ENCODE data around the gene DDAH2. TPM values are rescaled to one million over a fixed set of nuclear protein-coding genes. Genes with fewer than 3 reads are reported as not detected.
A peak's percentile ranks its signal among the peaks of the same experiment; 100 is the strongest.

DDAH2 gene
- total RNA-seq, 1 donor from 2014 or later, result 72.4 TPM

DNA sequence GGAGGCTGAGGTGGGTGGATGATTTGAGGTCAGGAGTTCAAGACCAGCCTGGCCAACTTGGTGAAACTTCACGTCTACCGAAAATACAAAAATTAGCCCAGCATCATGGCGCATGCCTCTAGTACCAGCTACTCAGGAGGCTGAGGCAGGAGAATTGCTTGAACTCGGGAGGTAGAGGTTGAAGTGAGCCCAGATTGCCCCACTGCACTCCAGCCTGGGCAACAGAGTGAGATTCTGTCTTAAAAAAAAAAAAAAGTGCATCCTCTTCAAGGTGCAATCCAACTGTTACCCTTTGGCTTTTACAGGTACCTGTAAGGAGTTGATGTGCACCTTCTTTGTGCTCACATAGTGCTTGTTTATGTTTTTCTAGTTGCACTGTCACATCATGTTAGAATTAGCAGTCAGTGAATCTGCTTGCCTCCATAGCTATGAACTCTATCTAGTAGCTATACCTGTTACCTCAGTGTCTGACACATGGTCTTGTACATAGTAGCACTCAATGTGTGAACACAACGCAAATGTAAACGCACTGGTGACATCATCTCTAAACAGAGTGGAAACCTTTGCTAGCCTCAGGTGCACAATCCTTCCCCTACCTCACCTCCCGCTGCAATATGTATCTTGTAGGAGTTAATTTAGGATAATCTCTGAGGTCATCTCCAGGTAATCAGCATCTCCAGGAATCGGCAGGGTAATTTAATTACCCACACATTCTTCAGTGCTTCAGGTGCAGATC lies 20.4 kb upstream of the DDAH2 start:
- Mint-ChIP-seq H3K9me3 (ENCODE audit: unreplicated experiment) (no peaks in the 10 kb centered on the region), H3K36me3 (ENCODE audit: low read depth, unreplicated experiment) (no peaks in the 10 kb centered on the region), H3K4me1 (ENCODE audit: low read depth, unreplicated experiment) (peaks cover 24% of the 10 kb centered on the region), H3K4me3 (ENCODE audit: unreplicated experiment) (peak overlapping the region; percentile 3), H3K27ac (ENCODE audit: unreplicated experiment) (no peak overlapping the region), H3K27me3 (ENCODE audit: low read depth, unreplicated experiment) (no peaks in the 10 kb centered on the region)
- no peaks in the 10 kb centered on the region for H3K9me3 ChIP-seq (ENCODE audit: insufficient read depth, low read depth, low read length)
- no peak overlapping the region for H3K27ac ChIP-seq (ENCODE audit: low read depth, low read length)
- H3K27me3 ChIP-seq (ENCODE audit: insufficient read depth, low read length), result no peaks in the 10 kb centered on the region
- FAIRE-seq (no peak), DNase-seq (ENCODE audit: low read depth) (no peak)
- no peaks in the 10 kb centered on the region for H4K20me1 ChIP-seq (ENCODE audit: insufficient read depth, low read length)
- no peak overlapping the region for H2AFZ ChIP-seq (ENCODE audit: low read depth, low read length)
- TF ChIP-seq, protein P1, sequence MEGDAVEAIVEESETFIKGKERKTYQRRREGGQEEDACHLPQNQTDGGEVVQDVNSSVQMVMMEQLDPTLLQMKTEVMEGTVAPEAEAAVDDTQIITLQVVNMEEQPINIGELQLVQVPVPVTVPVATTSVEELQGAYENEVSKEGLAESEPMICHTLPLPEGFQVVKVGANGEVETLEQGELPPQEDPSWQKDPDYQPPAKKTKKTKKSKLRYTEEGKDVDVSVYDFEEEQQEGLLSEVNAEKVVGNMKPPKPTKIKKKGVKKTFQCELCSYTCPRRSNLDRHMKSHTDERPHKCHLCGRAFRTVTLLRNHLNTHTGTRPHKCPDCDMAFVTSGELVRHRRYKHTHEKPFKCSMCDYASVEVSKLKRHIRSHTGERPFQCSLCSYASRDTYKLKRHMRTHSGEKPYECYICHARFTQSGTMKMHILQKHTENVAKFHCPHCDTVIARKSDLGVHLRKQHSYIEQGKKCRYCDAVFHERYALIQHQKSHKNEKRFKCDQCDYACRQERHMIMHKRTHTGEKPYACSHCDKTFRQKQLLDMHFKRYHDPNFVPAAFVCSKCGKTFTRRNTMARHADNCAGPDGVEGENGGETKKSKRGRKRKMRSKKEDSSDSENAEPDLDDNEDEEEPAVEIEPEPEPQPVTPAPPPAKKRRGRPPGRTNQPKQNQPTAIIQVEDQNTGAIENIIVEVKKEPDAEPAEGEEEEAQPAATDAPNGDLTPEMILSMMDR (IDR thresholded peaks at IDR 0.05; ENCODE audit: insufficient read depth, low read depth, low read length), result no peak
- TF ChIP-seq EZH2 (IDR thresholded peaks at IDR 0.05; ENCODE audit: insufficient read depth, low read length), result no peak
- peaks cover 11% of the 10 kb centered on the region for H3K4me1 ChIP-seq (ENCODE audit: insufficient read depth, low read length)
- H3K36me3 ChIP-seq (ENCODE audit: insufficient read depth, low read length), result peaks cover 4% of the 10 kb centered on the region
- no peaks in the 10 kb centered on the region for H3K79me2 ChIP-seq (ENCODE audit: insufficient read depth, low read length)
- no peak overlapping the region for H3K4me3 ChIP-seq (ENCODE audit: insufficient read depth, low read depth, low read length)
- no peak overlapping the region for H3K4me2 ChIP-seq (ENCODE audit: low read length)
- no peak overlapping the region for H3K9ac ChIP-seq (ENCODE audit: low read length)

DNA sequence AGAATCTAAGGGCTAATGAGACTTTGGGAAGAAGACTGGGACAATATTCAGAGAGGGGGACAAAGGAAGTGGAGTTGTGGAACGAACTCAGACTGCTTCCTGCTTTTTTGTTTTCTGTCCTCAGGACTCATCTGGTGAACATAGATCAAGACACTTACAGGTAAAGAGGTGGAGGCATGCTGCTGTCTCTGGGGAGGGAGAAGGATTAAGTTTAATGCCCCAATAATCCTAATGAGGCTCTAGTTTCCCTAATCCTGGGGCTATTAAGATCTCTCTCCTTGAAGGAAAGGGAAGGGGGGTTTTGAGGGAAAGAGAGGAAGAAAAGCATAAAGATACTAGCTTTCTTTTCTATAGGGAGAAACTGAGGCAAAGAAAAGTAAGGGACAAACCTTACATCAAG lies 15.3 kb upstream of the DDAH2 start:
- H3K4me2 ChIP-seq (ENCODE audit: low read length), result no peak overlapping the region
- Mint-ChIP-seq H3K27ac (ENCODE audit: unreplicated experiment) (peak overlapping the region; percentile 84), H3K36me3 (ENCODE audit: low read depth, unreplicated experiment) (peaks cover 10% of the 10 kb centered on the region), H3K27me3 (ENCODE audit: low read depth, unreplicated experiment) (no peaks in the 10 kb centered on the region), H3K4me1 (ENCODE audit: low read depth, unreplicated experiment) (peaks cover 13% of the 10 kb centered on the region), H3K9me3 (ENCODE audit: unreplicated experiment) (no peaks in the 10 kb centered on the region), H3K4me3 (ENCODE audit: unreplicated experiment) (no peak overlapping the region)
- peaks cover 6% of the 10 kb centered on the region for H3K79me2 ChIP-seq (ENCODE audit: insufficient read depth, low read length)
- no peak overlapping the region for H2AFZ ChIP-seq (ENCODE audit: low read depth, low read length)
- H3K27ac ChIP-seq (ENCODE audit: low read depth, low read length), result no peak overlapping the region
- TF ChIP-seq EZH2 (IDR thresholded peaks at IDR 0.05; ENCODE audit: insufficient read depth, low read length), result no peak
- TF ChIP-seq, protein P1 (IDR thresholded peaks at IDR 0.05; ENCODE audit: insufficient read depth, low read depth, low read length), result no peak
- no peaks in the 10 kb centered on the region for H3K9me3 ChIP-seq (ENCODE audit: insufficient read depth, low read depth, low read length)
- DNase-seq (ENCODE audit: low read depth), result no peak
- no peak overlapping the region for H3K9ac ChIP-seq (ENCODE audit: low read length)
- H3K36me3 ChIP-seq (ENCODE audit: insufficient read depth, low read length), result peaks cover 4% of the 10 kb centered on the region
- H4K20me1 ChIP-seq (ENCODE audit: insufficient read depth, low read length), result no peaks in the 10 kb centered on the region
- no peaks in the 10 kb centered on the region for H3K27me3 ChIP-seq (ENCODE audit: insufficient read depth, low read length)
- FAIRE-seq, result no peak
- no peak overlapping the region for H3K4me3 ChIP-seq (ENCODE audit: insufficient read depth, low read depth, low read length)
- no peaks in the 10 kb centered on the region for H3K4me1 ChIP-seq (ENCODE audit: insufficient read depth, low read length)

DNA sequence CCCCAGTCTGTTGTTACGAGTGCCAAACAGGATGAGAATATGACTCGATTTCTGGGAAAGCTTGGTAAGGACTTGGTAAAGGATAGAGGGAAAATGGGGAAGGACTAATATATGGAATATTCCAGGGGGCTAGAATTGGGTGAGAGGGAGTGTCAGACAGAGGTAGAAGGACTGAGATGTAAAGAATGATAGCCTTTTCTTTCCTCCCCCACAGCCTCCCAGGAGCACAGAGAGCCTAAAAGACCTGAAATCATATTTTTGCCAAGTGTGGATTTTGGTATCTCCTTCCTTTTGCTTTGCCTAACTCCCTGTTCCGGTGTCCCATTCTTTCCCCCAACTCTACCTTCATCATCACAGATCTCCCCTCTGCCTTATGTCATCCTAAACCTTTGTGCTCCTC lies 13.8 kb upstream of the DDAH2 start:
- Histone ChIP-seq H2AFZ (ENCODE audit: low read depth, low read length) (no peak overlapping the region), H3K36me3 (ENCODE audit: insufficient read depth, low read length) (peaks cover 4% of the 10 kb centered on the region), H3K9ac (ENCODE audit: low read length) (no peak overlapping the region), H3K9me3 (ENCODE audit: insufficient read depth, low read depth, low read length) (no peaks in the 10 kb centered on the region), H3K4me3 (ENCODE audit: insufficient read depth, low read depth, low read length) (no peak overlapping the region), H3K4me2 (ENCODE audit: low read length) (no peak overlapping the region), H3K4me1 (ENCODE audit: insufficient read depth, low read length) (peaks cover 13% of the 10 kb centered on the region), H3K27me3 (ENCODE audit: insufficient read depth, low read length) (no peaks in the 10 kb centered on the region), H3K79me2 (ENCODE audit: insufficient read depth, low read length) (peaks cover 6% of the 10 kb centered on the region), H4K20me1 (ENCODE audit: insufficient read depth, low read length) (no peaks in the 10 kb centered on the region), H3K27ac (ENCODE audit: low read depth, low read length) (no peak overlapping the region)
- DNase-seq (ENCODE audit: low read depth), result no peak
- Mint-ChIP-seq H3K27me3 (ENCODE audit: low read depth, unreplicated experiment) (no peaks in the 10 kb centered on the region), H3K27ac (ENCODE audit: unreplicated experiment) (no peak overlapping the region), H3K36me3 (ENCODE audit: low read depth, unreplicated experiment) (peaks cover 10% of the 10 kb centered on the region), H3K9me3 (ENCODE audit: unreplicated experiment) (no peaks in the 10 kb centered on the region), H3K4me3 (ENCODE audit: unreplicated experiment) (no peak overlapping the region), H3K4me1 (ENCODE audit: low read depth, unreplicated experiment) (peaks cover 27% of the 10 kb centered on the region)
- no peak for TF ChIP-seq EZH2 (IDR thresholded peaks at IDR 0.05; ENCODE audit: insufficient read depth, low read length)
- TF ChIP-seq, protein P1 (IDR thresholded peaks at IDR 0.05; ENCODE audit: insufficient read depth, low read depth, low read length), result no peak
- FAIRE-seq, result no peak
